ENCODE data around the gene APOBEC2.

The APOBEC2 gene

DNA sequence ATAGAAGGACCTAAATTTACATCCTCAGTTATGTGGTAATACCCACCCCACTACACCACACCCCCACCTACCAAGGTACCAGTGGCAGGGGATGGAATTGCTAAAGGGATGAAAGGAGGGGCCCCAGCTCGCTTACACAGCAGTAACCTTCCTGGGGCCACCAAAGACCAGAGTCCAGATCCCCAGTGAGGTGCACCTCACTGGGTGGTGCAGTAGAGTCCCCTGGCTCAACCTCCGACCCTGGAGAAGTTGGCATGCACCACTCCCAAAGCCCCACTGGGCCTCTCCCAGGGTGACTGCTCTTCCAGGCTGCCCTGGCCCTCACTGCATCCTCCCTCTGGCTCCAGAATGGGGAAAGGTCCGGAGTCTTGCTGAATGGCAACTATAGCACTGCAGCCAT lies 14.8 kb upstream of the APOBEC2 start:
- no peak for DNase-seq

DNA sequence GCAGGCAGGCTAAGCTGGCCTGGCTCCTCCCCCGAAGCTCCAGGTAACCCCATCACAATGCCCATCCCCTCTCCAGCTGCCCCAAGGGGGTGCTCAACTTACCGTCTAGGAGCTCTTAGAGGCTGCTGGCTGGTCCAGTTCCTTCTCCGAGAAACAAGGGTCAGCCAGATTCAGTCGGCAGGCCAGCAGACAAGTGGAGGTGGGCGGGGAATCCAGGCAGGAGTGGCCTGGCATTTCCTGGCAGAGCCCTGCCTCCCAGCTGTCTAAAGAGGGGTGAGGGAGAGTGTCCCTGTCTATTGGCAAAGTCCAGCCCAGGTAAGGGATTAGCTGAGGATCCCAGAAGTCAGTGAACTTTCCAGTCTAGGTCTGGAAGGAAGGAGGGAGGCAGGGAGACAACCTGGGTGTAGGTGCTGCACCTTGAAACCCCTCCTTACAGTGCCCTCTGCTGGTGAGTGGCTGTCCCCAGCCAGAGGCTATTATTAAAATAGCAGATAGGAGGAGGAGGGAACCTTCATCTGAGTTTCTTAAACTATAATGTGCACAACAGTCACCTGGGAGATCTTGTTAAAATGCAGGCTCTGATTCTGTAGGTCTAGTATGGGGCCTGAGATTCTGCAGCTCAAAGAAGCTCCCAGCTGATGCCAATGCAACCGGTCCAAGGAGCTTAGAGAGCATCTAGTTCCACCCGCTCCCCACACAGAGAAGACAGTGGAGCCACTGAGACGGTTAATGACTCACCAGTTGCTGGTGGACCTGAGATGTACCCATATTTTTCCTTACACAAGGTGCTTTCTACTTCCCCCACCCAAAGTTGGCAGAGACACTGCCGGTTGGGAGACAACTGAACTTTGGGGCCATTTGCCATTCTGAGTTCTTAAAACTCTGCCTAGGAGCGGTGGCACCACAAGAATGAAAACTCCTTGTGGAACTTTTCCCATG lies 13.7 kb upstream of the APOBEC2 start, which contains the start of gene UNC5CL:
UNC5CL (minus strand) TSS at position 162 of the 939 bp plus-strand sequence. CDS start 4,147 bp downstream, outside the sequence.
- DNase-seq = peak; percentile 15

DNA sequence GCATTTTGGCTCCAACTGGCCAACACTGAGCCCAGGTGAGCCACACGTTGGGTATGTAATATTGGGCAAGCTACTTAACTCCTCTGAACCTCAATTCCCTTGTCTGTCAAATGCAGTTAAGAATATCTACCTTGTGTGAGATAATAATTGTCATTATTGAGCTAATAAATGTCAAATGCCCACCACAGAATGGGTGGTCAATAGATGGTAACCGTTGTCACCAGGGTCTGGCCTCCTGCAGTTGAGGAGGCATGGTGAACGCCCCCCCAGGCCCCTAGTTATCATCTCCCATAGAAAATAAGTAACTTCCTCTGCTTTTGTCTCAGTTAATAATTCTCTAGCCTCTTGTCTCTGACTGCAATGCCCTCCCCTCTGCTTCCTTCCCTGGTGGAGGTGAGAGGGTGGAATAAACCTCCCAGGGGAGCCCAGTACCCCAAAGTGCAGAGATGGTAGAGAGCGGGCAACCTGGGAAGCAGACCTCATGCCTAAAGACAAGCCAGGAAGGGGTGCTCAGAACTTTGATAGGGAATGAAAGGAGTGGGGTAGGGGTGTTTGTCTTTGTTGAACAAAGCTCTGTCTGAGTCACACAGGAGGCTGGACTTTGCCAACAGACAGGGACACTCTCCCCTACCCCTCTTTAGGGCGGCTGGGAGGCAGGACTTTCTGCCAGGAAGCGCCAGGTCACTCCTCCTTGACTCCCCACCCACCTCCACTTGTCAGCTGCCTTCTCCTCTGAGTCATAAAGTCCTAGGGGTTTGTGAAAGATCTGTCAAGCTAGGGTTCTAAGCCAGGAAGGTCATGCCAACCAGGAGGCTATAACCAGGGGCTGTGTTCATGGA lies 12.7 kb upstream of the APOBEC2 start:
- DNase-seq = no peak

DNA sequence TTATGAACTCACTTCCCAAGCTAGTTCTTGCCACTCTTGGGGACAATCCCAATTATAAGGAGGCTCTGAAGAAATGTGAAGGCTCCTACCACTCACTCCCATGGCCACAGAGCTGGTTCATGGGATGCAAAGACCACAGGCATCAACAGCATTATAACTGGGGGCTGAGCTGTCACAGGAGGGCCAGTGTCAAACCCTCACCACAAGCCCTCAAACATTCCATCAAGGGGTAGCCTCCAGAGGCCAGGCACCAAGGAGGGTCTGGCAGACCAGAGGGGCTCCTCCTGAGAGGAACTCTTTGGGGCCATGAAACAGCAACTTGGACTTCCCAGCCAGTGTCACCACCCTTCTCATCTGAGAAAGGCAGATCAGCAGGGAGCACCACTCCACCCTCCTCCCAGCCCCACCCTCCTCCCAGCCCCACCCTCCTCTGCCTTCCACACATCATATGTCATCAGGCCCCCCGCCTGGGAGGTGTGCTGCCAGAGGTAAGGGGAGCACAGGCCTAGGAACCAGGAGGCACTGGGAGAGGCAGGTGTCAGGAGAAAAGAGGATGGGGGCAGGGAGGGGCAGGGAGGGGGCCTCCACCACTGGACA lies 12.0 kb upstream of the APOBEC2 start:
- DNase-seq = no peak

DNA sequence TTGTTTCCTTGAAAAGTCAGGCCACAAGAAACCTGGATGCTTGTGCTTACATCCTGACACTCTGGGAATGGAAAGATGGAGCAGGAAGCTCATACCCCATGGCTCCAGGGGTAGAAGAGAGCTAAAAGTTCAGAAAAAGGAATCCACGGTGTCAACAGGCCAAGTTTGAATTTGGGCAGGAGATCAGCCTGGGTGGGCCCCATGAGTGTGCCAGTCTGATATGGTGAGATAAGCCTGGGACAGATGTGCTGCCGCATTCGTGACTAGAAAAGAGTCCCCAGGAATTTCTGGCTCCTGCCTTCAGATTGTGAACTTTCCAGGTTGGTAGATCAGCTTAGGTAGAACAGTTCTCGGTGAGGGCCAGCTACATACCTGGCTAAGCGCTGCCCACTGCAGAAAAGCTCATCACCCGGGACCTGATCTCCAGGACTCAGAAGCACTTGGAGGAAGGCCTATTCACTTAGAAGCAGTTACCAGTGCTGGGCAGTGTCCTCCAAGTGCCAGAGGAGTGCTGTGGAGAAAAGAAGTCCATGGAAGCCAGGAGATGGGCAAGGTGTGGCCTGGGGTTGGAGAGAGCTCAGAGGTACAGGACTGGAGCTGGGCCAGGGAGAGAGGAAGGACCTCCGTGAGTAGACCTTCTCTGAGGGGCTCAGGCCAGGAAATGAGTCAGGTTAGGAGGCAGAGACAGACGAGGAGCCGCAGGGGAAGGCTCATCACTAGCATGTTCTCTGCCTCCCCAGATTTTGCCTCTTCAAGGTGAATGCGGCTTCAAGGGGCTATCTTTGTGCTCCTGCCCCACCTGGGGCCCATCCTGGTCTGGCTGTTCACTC lies 10.6 kb upstream of the APOBEC2 start, which contains the start of gene TSPO2:
TSPO2 (plus strand) TSS at position 242 of the 830 bp plus-strand sequence; CDS start at position 761, 519 bp downstream.
- no peak for DNase-seq

GRCh38 chr6:41043151-41043550 lies 9.9 kb upstream of the APOBEC2 start:
- no peak for DNase-seq

DNA sequence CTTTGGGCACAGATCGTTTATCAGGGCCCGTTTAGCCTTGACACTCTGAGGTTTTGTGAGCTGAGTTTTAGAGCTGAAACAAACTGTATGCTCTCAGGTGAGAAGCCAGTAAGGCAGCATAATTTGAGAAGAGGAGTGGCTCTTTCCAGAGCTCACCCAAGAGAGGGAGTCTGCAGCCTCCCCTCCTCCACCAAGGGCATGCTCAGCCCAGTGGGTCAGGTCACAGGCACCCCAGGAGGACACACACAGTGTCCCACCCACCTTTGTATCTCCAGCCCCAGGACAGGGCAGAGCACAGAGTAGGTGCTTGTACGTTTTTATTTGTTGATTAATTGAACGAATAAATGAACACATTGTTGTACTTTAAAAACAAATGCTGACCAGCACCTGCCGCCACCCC lies 7.3 kb upstream of the APOBEC2 start:
- DNase-seq = no peak

DNA sequence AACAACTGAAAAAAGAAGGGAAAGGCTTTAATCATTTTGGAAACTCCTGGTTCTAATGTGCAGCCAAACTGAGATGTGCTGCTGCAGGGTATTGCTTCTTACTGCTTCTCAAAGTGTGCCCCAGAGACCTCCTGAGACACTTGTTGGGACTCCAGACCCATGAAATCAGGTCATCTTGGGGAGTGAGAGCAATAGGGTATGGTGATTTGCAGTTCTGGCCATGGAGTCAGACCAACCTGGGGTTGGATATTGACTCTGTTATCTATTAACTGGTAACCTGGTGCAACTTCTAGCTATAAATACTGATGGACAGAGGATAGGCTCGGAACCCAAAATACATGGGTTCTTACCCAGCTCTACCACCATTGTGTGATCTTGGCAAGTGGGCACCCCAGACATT lies 6.9 kb upstream of the APOBEC2 start:
- DNase-seq = no peak

DNA sequence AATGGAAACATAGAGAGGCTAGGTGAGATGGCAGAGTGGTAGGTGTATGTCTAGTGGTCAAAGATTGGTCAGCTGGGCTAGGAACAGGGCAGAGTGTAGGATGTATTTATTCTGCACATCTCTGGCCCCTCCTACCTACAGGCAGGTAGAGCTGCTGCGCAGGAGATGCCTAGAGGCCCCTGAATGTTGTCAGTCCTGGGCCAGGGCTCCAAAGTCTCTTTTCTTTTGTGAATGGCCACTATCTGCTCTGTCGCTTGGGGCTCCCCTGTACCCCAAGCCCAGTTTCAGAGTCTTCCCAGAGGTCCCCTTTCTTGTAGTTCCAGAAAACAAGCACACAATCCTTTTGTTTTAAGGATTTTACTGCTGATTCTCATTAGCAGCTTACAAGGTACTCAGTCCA lies 5.7 kb upstream of the APOBEC2 start:
- DNase-seq = no peak

GRCh38 chr6:41047745-41048732 lies 5.0 kb upstream of the APOBEC2 start:
- DNase-seq = no peak

- no peak for DNase-seq
These were observed 3.5 kb upstream of the APOBEC2 start for GRCh38 chr6:41049521-41049920.

- no peak for DNase-seq
These were observed 3.0 kb upstream of the APOBEC2 start for GRCh38 chr6:41049955-41050354.

- DNase-seq = no peak
These were observed 2.5 kb upstream of the APOBEC2 start for GRCh38 chr6:41050536-41050935.

- no peak for DNase-seq
These were observed 1.1 kb upstream of the APOBEC2 start for GRCh38 chr6:41051873-41052272.

DNA sequence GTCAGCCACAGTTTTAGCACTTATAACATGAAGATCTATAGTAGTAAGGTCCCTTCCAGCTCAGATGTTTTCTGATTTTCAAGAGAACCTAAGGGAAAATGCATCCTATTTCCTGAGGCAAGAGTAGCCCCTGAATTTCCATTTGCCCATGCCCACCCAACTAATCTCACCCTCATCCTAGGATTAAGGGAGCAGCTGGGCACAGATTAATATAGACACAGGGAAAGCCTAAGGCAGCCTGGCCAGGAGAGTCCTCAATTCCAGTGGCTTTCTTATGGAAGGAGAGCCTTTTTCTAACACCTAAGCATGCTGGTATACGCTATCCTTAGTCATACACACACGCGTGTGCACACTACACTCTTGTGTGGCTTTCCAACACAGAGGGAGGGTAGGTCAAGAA lies 1.5 kb downstream of the APOBEC2 start:
- DNase-seq = no peak

DNA sequence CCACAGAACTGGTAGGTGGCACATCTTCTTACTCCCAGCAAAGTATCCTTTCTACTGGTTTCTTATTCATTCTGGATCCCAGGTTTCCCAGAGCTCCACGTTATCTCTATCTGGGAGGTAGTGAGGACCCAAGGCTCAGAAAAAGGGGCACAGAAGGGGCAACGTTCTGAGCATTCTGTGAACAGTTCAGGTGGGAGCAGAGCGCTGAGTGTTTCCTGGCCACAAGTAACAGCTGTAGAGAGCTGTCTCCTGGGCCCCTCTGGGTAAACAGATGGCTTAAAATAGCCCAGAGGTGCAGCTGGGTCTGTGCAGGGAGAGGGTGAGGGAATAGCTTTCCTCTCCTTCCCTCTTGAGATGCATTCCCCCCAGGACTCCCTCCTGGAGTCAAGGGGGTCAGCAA lies 2.1 kb downstream of the APOBEC2 start:
- no peak for DNase-seq

GRCh38 chr6:41056768-41057490 lies 3.9 kb downstream of the APOBEC2 start:
- no peak for DNase-seq

DNA sequence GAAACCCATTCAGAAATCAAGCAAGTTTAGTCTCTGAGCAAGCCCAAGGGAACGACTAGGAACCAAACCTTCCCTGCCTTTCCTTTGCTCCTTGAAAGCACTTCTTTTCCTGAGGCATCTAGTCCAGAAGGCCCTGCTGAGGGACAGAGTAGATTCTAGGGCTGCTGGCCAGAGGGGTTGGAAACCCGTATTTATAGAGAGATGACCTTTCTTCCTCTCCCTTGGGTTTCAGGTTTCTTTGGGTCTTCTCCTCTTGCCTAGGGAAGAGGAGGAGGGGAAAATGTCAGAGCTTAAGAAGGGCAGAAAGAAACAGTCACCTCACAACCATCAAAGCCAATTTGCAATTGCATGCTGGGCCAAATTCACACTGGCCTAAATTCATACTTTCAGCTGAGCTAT lies 5.8 kb downstream of the APOBEC2 start:
- no peak for DNase-seq

DNA sequence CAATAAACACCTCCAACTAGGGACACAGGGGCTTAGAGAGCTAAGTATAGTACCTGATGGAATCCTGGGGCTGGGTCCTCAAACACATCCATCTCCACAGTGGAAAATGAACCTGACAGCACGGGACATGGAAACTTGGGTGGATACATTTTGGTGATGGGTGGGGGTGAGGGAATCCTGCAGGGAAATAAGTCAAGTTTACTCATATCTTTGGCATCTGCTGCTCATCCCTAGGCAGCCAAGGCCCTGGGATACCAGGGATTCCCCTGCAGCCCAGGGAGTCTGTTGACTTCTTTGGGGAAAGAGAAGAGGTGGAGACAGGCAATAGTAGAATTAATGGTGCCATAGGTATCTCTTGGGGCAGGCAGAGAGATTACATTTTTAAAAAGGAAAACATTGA lies 6.6 kb downstream of the APOBEC2 start:
- DNase-seq = no peak

DNA sequence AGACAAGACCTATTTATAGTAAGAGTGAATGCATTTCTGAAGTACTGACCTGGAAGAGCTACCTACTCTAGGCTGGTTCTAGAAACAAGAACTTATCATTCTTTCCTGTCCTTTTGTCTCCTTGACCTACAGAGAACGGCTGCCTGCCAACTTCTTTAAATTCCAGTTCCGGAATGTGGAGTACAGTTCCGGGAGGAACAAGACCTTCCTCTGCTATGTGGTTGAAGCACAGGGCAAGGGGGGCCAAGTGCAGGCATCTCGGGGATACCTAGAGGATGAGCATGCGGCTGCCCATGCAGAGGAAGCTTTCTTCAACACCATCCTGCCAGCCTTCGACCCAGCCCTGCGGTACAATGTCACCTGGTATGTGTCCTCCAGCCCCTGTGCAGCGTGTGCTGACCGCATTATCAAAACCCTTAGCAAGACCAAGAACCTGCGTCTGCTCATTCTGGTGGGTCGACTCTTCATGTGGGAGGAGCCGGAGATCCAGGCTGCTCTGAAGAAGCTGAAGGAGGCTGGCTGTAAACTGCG lies 8.3 kb downstream of the APOBEC2 start:
- no peak for DNase-seq

Data from central memory CD4-positive, alpha-beta T cell (primary cell).